Measurements from ENCODE around the gene PLIN3. TPM values are rescaled to one million over a fixed set of nuclear protein-coding genes. Genes with fewer than 3 reads are reported as not detected.

PLIN3 gene
- 28.6 and 34.4 TPM in 2 replicates for total RNA-seq

DNA sequence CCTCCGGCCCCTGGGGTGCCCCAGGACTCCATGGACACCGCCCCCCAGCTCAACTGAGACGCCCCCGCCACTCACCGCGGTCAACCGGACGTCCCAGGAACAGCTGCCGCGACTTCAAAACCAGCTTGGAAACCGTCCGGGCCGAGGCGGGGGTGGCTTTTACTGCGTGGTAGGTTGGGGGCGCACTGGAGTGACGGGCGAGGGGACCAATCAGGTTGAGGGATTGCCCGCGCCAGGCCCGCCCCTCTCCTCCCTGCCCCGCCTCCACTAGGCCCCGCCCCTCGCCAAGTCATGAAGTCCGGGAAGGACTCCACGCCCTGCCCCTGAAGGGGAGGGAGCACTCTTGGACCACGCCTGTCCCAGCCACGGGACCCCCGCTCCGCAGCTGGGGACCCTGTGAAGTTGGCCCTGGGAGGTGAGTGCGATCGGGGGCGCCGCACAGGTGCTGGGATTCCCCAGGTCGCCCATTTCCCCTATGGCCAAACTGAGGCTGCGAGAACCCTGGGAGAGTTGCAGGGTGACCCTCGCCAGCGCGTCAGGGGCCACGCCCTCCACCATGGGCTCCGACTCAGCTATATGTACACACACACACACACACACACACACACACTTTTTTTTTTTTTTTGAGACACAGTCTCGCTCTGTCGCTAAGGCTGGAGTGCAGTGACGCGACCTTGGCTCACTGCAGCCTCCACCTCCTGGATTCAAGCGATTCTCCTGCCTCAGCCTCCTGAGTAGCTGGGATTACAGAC is at the start of gene PLIN3:
Gene PLIN3 (minus strand): TSS at position 134 of the 752 bp plus-strand sequence. CDS start 6,273 bp downstream, outside the sequence.
- intact Hi-C loops (cut with micrococcal nuclease) = loop anchor here (1.0 kb wide), 1 partner anchor 43 kb away; no protein-coding TSS in a partner anchor
- no peaks in the 10 kb centered on the region for H3K36me3 Mint-ChIP-seq (ENCODE audit: low read depth)
- H3K4me3 Mint-ChIP-seq = peak within 1 kb of the TSS; percentile 85

GRCh38 chr19:4916292-4917082 is 49.0 kb upstream of the PLIN3 start:
- intact Hi-C loops (cut with micrococcal nuclease) = no loop called here
- peak overlapping the region; percentile 93 for H3K27ac Mint-ChIP-seq
- H3K9me3 Mint-ChIP-seq = no peaks in the 10 kb centered on the region
- H3K27me3 Mint-ChIP-seq = no peaks in the 10 kb centered on the region
- H3K4me1 Mint-ChIP-seq = peaks cover 50% of the 10 kb centered on the region
- H3K36me3 Mint-ChIP-seq (ENCODE audit: low read depth) = peaks cover 68% of the 10 kb centered on the region
- peak; percentile 79 for DNase-seq
- H3K4me3 Mint-ChIP-seq = peak overlapping the region; percentile 92

More for the DNA sequence above, at the start of gene PLIN3:
- peak; percentile 97 for DNase-seq
- H3K4me1 Mint-ChIP-seq = peaks cover 27% of the 10 kb centered on the region
- no peaks in the 10 kb centered on the region for H3K27me3 Mint-ChIP-seq
- no peaks in the 10 kb centered on the region for H3K9me3 Mint-ChIP-seq
- H3K27ac Mint-ChIP-seq = peak within 1 kb of the TSS; percentile 83

DNA sequence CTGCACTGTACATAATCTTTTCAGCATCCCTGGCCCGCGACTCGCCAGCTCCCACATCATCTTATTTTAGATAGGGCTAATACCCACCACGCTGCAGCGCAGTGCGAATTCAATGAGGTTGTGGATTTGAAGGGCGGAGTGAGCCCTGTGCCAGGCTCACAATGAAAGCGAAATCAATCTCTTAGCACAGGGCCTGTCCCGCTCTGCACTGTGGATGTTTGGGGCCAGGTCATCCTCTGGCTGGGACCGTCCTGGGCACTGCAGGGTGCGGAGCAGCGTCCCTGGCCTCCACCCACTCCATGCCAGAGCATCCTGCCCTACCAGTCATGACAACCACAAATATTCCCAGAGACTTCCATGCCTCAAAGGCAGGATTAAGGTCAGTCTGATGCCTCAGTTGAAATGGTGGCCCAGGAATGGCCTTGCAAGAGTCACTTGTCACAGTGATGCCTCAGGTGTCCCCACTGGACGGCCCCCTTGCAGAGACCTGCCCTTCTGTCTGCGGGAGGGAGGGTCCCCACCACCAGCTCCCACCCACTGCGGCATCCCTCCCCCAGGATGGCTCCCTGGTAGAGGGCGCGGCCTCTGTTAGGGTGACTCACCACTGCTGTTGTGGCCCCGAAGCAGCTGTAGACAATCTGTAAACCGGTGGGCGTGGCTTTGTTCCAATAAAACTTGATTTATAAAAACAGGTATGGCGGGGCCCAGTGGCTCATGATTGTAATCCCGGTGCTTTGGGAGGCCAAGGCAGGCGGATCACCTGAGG is 47.5 kb upstream of the PLIN3 start:
- intact Hi-C loops (cut with micrococcal nuclease) = loop anchor here (5.0 kb wide), 1 partner anchor 193 kb away; the partner anchor contains the start of gene DPP9
- Mint-ChIP-seq H3K27me3 (no peaks in the 10 kb centered on the region), H3K4me1 (peaks cover 50% of the 10 kb centered on the region), H3K4me3 (peak overlapping the region; percentile 92), H3K9me3 (no peaks in the 10 kb centered on the region), H3K36me3 (ENCODE audit: low read depth) (peaks cover 69% of the 10 kb centered on the region), H3K27ac (peak overlapping the region; percentile 88)
- DNase-seq = peak; percentile 93

DNA sequence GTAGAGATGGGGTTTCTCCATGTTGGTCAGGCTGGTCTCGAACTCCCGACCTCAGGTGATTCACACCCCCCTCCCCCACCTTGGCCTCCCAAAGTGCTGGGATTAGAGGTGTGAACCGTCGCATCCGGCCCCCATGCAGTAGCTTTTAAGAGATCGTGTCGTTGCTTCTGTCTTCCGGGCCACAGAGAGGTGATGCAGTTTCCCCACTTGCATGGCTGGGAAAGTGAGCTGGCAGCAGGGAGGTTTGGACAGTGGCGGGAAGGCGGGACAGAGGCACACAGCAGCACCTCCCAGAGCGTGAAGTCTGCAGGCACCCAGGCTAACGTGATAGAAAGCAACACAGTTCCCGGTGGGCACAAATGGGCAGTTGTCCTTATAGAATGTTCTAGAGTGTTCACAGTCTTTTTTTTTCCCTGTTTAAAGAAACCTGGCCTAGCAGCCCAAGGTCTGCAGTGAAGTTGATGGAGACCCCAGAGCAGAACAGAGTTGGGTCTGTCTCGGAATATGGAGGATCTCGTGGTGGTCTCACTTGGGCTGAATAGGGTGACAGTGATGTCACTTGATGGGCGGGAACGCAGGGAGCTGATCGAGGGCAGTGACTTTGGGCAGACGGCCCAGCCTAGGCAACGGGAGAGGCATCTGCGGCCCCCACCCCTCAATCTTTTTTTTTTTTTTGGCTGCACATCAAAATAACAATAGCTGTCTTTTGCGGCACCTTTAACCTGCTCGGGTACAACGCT is 46.7 kb upstream of the PLIN3 start:
- Mint-ChIP-seq H3K4me1 (peaks cover 50% of the 10 kb centered on the region), H3K27me3 (no peaks in the 10 kb centered on the region), H3K9me3 (no peaks in the 10 kb centered on the region), H3K36me3 (ENCODE audit: low read depth) (peaks cover 66% of the 10 kb centered on the region), H3K4me3 (peak overlapping the region; percentile 92), H3K27ac (peak overlapping the region; percentile 88)
- intact Hi-C loops (cut with micrococcal nuclease) = loop anchor here (5.0 kb wide), 1 partner anchor 192 kb away; the partner anchor contains the start of gene DPP9
- peak; percentile 75 for DNase-seq

GRCh38 chr19:4911786-4912672 is 44.6 kb upstream of the PLIN3 start:
- Mint-ChIP-seq H3K27me3 (no peaks in the 10 kb centered on the region), H3K27ac (peak overlapping the region; percentile 86), H3K4me1 (peaks cover 50% of the 10 kb centered on the region), H3K4me3 (peak overlapping the region; percentile 86), H3K9me3 (no peaks in the 10 kb centered on the region), H3K36me3 (ENCODE audit: low read depth) (peaks cover 55% of the 10 kb centered on the region)
- DNase-seq = peak; percentile 91
- intact Hi-C loops (cut with micrococcal nuclease) = loop anchor here (1.0 to 5.0 kb wide), 4 partner anchors 40 to 190 kb away; partner anchors contain the start of gene DPP9

DNA sequence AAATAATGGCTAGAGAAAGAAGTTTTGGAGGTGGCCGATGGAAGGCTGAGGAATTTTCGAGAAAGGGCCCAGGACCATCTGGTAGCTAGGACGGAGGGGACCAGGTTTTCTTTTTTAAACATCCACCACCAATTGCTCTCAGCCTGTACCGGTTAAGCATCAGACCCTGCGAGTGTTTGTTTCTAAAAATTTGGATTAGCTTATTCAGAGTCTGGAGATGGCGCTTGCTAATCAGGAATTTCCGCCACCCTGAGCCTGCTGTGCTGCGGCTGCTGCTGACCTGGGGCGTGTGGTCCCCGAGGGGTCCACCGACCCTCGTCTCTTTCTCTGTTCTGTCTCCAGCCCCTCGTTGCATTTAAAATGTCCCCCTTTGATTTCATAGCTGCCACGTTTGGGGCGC is 43.8 kb upstream of the PLIN3 start:
- no peak for DNase-seq
- intact Hi-C loops (cut with micrococcal nuclease) = loop anchor here (1.0 to 5.0 kb wide), 4 partner anchors 39 to 189 kb away; partner anchors contain the start of gene DPP9
- Mint-ChIP-seq H3K27ac (peak overlapping the region; percentile 86), H3K4me3 (peak overlapping the region; percentile 86), H3K27me3 (no peaks in the 10 kb centered on the region), H3K4me1 (peaks cover 47% of the 10 kb centered on the region), H3K36me3 (ENCODE audit: low read depth) (peaks cover 50% of the 10 kb centered on the region), H3K9me3 (no peaks in the 10 kb centered on the region)

DNA sequence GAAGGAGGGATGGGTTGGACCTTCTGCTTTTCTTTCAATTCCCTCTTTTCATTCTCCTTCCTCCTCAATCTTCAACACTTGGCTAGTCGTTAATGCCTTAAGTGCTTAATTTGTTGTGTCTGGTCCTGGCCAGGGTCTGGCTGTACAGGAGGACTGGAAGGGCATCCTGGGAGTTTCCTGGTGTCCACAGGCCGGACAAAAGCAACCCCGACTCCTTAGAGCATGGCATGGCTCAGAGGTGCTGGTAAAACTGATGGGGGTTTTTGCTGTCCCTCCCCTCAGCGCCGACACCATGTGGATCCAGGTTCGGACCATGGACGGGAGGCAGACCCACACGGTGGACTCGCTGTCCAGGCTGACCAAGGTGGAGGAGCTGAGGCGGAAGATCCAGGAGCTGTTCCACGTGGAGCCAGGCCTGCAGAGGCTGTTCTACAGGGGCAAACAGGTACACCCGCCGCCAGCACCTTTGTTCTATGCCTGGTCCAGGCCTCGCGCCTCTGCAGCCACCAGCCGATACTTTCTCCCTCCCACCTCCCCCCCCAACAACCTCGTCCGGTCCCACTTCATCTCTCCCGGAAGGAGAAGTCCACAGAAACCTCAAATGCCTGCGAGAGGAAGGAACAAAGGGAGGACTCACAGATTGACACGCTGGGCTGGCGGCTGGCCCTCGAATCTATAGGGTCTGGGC is 43.3 kb upstream of the PLIN3 start:
- intact Hi-C loops (cut with micrococcal nuclease) = loop anchor here (1.0 to 5.0 kb wide), 5 partner anchors 38 to 188 kb away; partner anchors contain the start of genes DPP9 and PLIN3
- Mint-ChIP-seq H3K4me3 (peak overlapping the region; percentile 86), H3K27ac (peak overlapping the region; percentile 86), H3K36me3 (ENCODE audit: low read depth) (peaks cover 46% of the 10 kb centered on the region), H3K27me3 (no peaks in the 10 kb centered on the region), H3K9me3 (no peaks in the 10 kb centered on the region), H3K4me1 (peaks cover 42% of the 10 kb centered on the region)
- peak; percentile 76 for DNase-seq

GRCh38 chr19:4909897-4910593 is 42.6 kb upstream of the PLIN3 start:
- H3K4me3 Mint-ChIP-seq = peak overlapping the region; percentile 86
- no peaks in the 10 kb centered on the region for H3K9me3 Mint-ChIP-seq
- H3K27ac Mint-ChIP-seq = peak overlapping the region; percentile 86
- intact Hi-C loops (cut with micrococcal nuclease) = loop anchor here (1.0 to 5.0 kb wide), 2 partner anchors 43 to 188 kb away; partner anchors contain the start of genes DPP9 and PLIN3
- H3K4me1 Mint-ChIP-seq = peaks cover 35% of the 10 kb centered on the region
- H3K36me3 Mint-ChIP-seq (ENCODE audit: low read depth) = peaks cover 40% of the 10 kb centered on the region
- H3K27me3 Mint-ChIP-seq = no peaks in the 10 kb centered on the region
- peak; percentile 99 for DNase-seq

DNA sequence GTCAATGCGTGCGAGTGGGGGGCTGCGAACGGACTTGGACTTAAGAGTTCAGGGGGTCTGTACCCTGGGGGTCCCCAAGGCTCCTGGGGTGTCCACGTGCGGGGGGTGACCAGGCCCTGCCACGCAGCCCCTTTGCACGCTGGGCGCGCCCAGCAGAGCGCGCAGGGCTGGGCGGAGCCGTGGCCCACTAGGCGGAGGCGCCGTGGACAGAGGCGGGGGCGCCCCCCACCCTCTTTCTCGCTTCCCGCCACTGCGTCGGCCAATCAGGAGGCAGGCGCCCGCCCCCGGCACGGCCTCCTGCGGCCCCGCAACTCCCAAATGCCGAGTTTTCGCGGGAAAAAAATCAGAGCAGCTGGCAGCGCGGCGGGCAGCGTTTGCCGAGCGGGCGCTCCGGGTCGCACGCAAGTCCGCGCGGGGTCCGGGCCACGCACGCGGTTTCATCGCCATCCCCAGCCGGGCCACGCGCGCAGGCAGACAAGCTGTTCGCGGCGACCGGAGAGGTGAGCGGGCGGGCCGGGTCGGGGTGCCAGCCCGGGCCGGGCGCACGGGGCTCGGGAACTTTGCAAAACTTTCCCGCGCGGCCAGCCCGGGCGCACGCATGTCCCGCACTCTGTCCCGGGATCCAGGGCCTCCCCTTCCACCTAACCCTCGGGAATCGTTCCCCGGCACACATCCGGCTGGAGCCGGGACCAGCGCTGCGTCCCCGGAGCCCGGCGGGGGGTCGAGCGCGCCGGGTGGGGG is 41.9 kb upstream of the PLIN3 start, which contains the start of gene UHRF1:
Gene UHRF1 (plus strand): TSS at position 346 of the 741 bp plus-strand sequence. CDS start 1,385 bp downstream, outside the sequence.
- Mint-ChIP-seq H3K27me3 (no peaks in the 10 kb centered on the region), H3K9me3 (no peaks in the 10 kb centered on the region), H3K4me3 (peak within 1 kb of the TSS; percentile 86), H3K27ac (peak within 1 kb of the TSS; percentile 86), H3K4me1 (peaks cover 29% of the 10 kb centered on the region), H3K36me3 (ENCODE audit: low read depth) (peaks cover 34% of the 10 kb centered on the region)
- peak; percentile 88 for DNase-seq
- intact Hi-C loops (cut with micrococcal nuclease) = no loop called here

GRCh38 chr19:4908781-4909155 is 41.3 kb upstream of the PLIN3 start:
- intact Hi-C loops (cut with micrococcal nuclease) = no loop called here
- Mint-ChIP-seq H3K27ac (no peak overlapping the region), H3K4me3 (peak overlapping the region; percentile 77), H3K36me3 (ENCODE audit: low read depth) (peaks cover 29% of the 10 kb centered on the region), H3K4me1 (peaks cover 24% of the 10 kb centered on the region), H3K27me3 (no peaks in the 10 kb centered on the region), H3K9me3 (no peaks in the 10 kb centered on the region)
- DNase-seq = no peak
